BJ (cell line): ENCODE data around the gene RBM8A. TPM values are rescaled to one million over a fixed set of nuclear protein-coding genes. Genes with fewer than 3 reads are reported as not detected.
"Not testable (repeated sequence)": the region's sequence is repeated elsewhere in the genome, so short reads cannot be mapped to it uniquely, and the experiment has no call there.

Source experiments
- CTCF ChIA-PET: fragments of 350-600 bp; formaldehyde crosslinking; extraction: SDS; loops from one replicate; lab custom pipeline; 2021; ENCODE audit warnings: antibody characterized with exemption, inconsistent platforms; lab: Yijun Ruan, JAX
- POLR2A ChIA-PET: fragments of 300-600 bp; sonication (Branson Sonifier 250); formaldehyde crosslinking; extraction: SDS; loops from one replicate; lab custom pipeline; 2021; ENCODE audit warnings: antibody characterized with exemption; lab: Charles Lee
- DNase-seq: peaks from one replicate; pipeline ENCODE4 v3.0.0-alpha.2; 2011; ENCODE audit warnings: low read depth
- H3K27me3 ChIP-seq: 2 replicates; pipeline ENCODE4 v1.6.0; 2011; ENCODE audit warnings: low read length; ENCODE audit not compliant: control insufficient read depth, insufficient read depth
- H3K36me3 ChIP-seq: 2 replicates; pipeline ENCODE4 v1.5.1; 2011; ENCODE audit warnings: low read length; ENCODE audit not compliant: control insufficient read depth, insufficient read depth
- H3K4me3 ChIP-seq: 2 replicates; pipeline ENCODE4 v1.5.1; 2011; ENCODE audit warnings: low read depth, mild to moderate bottlenecking, control low read depth, low read length
- CTCF ChIP-seq: IDR thresholded peaks from 2 replicates; pipeline ENCODE4 v1.5.1; 2011; ENCODE audit warnings: low read depth, mild to moderate bottlenecking, control low read depth, inconsistent platforms, low read length, moderate library complexity; ENCODE audit not compliant: insufficient read depth
- polyA plus RNA-seq: library from polyadenylated mRNA; depleted of rRNA; stranded (reverse); fragments of >200 nt; gene quantifications from 2 replicates; pipeline ENCODE4 v1.2.3, GENCODE V29; 2011

Gene RBM8A
- polyA plus RNA-seq, 1 experiment, result 71.2 TPM

- ChIA-PET CTCF (no interaction called here), POLR2A (interaction anchor here (0.9 kb wide), 1 partner anchor 9 kb away, joined by 3 read pairs; the partner anchor contains the start of gene RBM8A)
- no peak for DNase-seq
- H3K27me3 ChIP-seq, result no peaks in the 10 kb centered on the region
- H3K4me3 ChIP-seq, result no peak overlapping the region
- no peak for TF ChIP-seq CTCF
- H3K36me3 ChIP-seq, result peaks cover 2% of the 10 kb centered on the region; the same call in 1 of the 2 replicates
These were observed 9.0 kb upstream of the RBM8A start for GRCh38 chr1:145936247-145936646.

GRCh38 chr1:145935708-145936107 lies 8.4 kb upstream of the RBM8A start:
- ChIA-PET CTCF (interaction anchor here (1.0 kb wide), 1 partner anchor 44 kb away, joined by 4 read pairs; no protein-coding TSS in a partner anchor), POLR2A (interaction anchor here (0.9 kb wide), 1 partner anchor 8 kb away, joined by 3 read pairs; the partner anchor contains the start of gene RBM8A)
- Histone ChIP-seq H3K27me3 (no peaks in the 10 kb centered on the region), H3K36me3 (peaks cover 2% of the 10 kb centered on the region; the same call in 1 of the 2 replicates), H3K4me3 (no peak overlapping the region)
- DNase-seq, result no peak
- TF ChIP-seq CTCF, result no peak

GRCh38 chr1:145932522-145933009 lies 5.3 kb upstream of the RBM8A start:
- H3K27me3 ChIP-seq, POLR2A ChIA-PET, H3K36me3 ChIP-seq, CTCF ChIA-PET, DNase-seq, H3K4me3 ChIP-seq: not testable (repeated sequence)

GRCh38 chr1:145927916-145928643 lies 796 bp upstream of the RBM8A start:
- TF ChIP-seq CTCF, result no peak
- POLR2A ChIA-PET, result interaction anchor here (0.6 to 1.1 kb wide), 5 partner anchors 8 to 89 kb away, joined by 3 to 5 read pairs (median 5); partner anchors contain the start of genes LIX1L and PEX11B
- Histone ChIP-seq H3K27me3 (no peaks in the 10 kb centered on the region), H3K36me3 (peaks cover 7% of the 10 kb centered on the region), H3K4me3 (peak overlapping the region; percentile 66)
- CTCF ChIA-PET, result interaction anchor here (0.8 to 1.8 kb wide), 21 partner anchors 12 to 104 kb away, joined by 3 to 12 read pairs (median 4); partner anchors contain the start of genes ANKRD34A, ANKRD35, ITGA10 and PIAS3
- DNase-seq, result no peak

DNA sequence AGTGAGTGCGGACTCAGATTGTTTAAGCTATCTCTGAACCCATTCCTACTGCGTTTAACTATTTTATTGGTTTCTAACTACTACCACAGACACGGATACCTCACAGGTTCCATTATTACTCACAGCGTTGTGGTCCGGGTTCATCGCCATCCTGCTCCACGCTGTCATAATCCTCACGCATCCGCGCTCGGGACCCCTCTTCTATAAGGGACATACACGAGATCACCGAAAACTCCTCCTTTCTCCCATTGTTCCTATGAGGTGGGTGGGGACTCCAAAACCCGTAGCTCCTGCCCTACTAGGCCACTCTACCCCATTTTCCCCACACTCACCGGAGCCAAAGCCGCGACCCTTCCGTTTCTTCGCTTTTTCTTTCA lies 610 bp downstream of the RBM8A start:
- Histone ChIP-seq H3K4me3 (peak overlapping the region; percentile 66), H3K36me3 (peaks cover 5% of the 10 kb centered on the region), H3K27me3 (no peaks in the 10 kb centered on the region)
- CTCF ChIA-PET, result interaction anchor here (0.7 to 1.8 kb wide), 9 partner anchors 16 to 82 kb away, joined by 3 to 12 read pairs (median 6); partner anchors contain the start of genes ANKRD34A, LIX1L and POLR3GL
- no peak for DNase-seq
- POLR2A ChIA-PET, result interaction anchor here (0.8 to 1.1 kb wide), 3 partner anchors 31 to 54 kb away, joined by 3 to 5 read pairs (median 3); partner anchors contain the start of gene LIX1L
- no peak for TF ChIP-seq CTCF
